Thyroid gland (tissue), 4 donors: Measurements from ENCODE around the gene PRKAG1. TPM values are rescaled to one million over a fixed set of nuclear protein-coding genes. Genes with fewer than 3 reads are reported as not detected.
A peak's percentile ranks its signal among the peaks of the same experiment; 100 is the strongest.

Experiments
- DNase-seq, 2 donors: peaks; one replicate each; pipeline ENCODE4 v3.0.0-alpha.2; 2019
- H3K27ac ChIP-seq, 3 donors: fragments of 200-600 bp; sonication (generic); 1 replicate in 2 of 3; 2 replicates in 1 of 3; pipeline ENCODE4 v1.5.1; 2016 to 2019; ENCODE audit warnings: mild to moderate bottlenecking in 1 of 3, moderate library complexity in 1 of 3
- H3K27me3 ChIP-seq: fragments of 200-600 bp; sonication (generic); one replicate; pipeline ENCODE4 v1.5.1; 2019
- H3K36me3 ChIP-seq, 2 donors: fragments of 200-600 bp; sonication (generic); one replicate each; pipeline ENCODE4 v1.5.1; 2016 to 2019
- H3K4me1 ChIP-seq, 2 donors: fragments of 200-600 bp; sonication (generic); one replicate each; pipeline ENCODE4 v1.5.1; 2017 to 2019
- H3K4me3 ChIP-seq, 3 donors: fragments of 200-600 bp; sonication (generic); replicated peaks in 1 of 3; 1 replicate in 2 of 3; 2 replicates in 1 of 3; pipeline ENCODE4 v1.5.1; 2016; ENCODE audit warnings: mild to moderate bottlenecking in 1 of 3
- H3K9me3 ChIP-seq: fragments of 200-600 bp; sonication (generic); one replicate; pipeline ENCODE4 v1.5.1; 2017
- CTCF ChIP-seq, 6 experiments: fragments of 200-600 bp in 3 of 6; fragments of 450-650 bp in 3 of 6; sonication (generic) in 3 of 6; IDR thresholded peaks; one replicate each; pipeline ENCODE4 v1.5.1; 2016 to 2019; ENCODE audit warnings: antibody characterized with exemption in 6 of 6, mild to moderate bottlenecking in 2 of 6, inconsistent platforms in 1 of 6, moderate library complexity in 1 of 6
- POLR2A ChIP-seq, 2 donors: fragments of 450-650 bp; IDR thresholded peaks; one replicate each; pipeline ENCODE4 v1.6.1; 2017; ENCODE audit warnings: antibody characterized with exemption in 2 of 2, mild to moderate bottlenecking in 2 of 2, moderate library complexity in 1 of 2
- WGBS, 2 donors: methylation state at CpG; one replicate each; pipeline ENCODE4 v1.1.5; 2017; 5-methylcytosine and 5-hydroxymethylcytosine counted together
- intact Hi-C: fragments of 100-400 bp; cut with DNase I; formaldehyde crosslinking; loops from one replicate; pipeline ENCODE4 v1.15.1; 2023
- total RNA-seq, 4 donors: library from RNA; depleted of rRNA; stranded (reverse); fragments of >200 nt; gene quantifications; one replicate each; pipeline ENCODE4 v1.2.3, GENCODE V29; 2016

The PRKAG1 gene
- total RNA-seq, 4 donors from 2014 or later = 50.3 to 68.1 (median 59.9) TPM

GRCh38 chr12:48980953-48981756 lies 37.4 kb downstream of the PRKAG1 start:
- Histone ChIP-seq H3K4me3 (peak overlapping the region in 1 of 3 donors; percentile 12), H3K27me3 (peaks cover 34% of the 10 kb centered on the region), H3K36me3 (no peaks in the 10 kb centered on the region), H3K27ac (no peak overlapping the region), H3K9me3 (no peaks in the 10 kb centered on the region), H3K4me1 (peaks cover 37 to 42% of the 10 kb centered on the region in 2 donors)
- peak in 1 of 2 donors; percentile 31 for DNase-seq
- TF ChIP-seq POLR2A (IDR thresholded peaks at IDR 0.05) (no peak), CTCF (IDR thresholded peaks at IDR 0.05) (peak in 1 of 6 experiments; percentile 12)
- intact Hi-C loops = no loop called here
- WGBS, 2 donors = 5 to 6% methylated on average over 25 to 26 of the region's 91 CpGs

GRCh38 chr12:48980389-48980952 lies 38.1 kb downstream of the PRKAG1 start:
- no peaks in the 10 kb centered on the region for H3K9me3 ChIP-seq
- no peaks in the 10 kb centered on the region for H3K36me3 ChIP-seq
- H3K4me3 ChIP-seq = peak overlapping the region in 1 of 3 donors; percentile 13
- H3K27ac ChIP-seq = no peak overlapping the region
- TF ChIP-seq CTCF (IDR thresholded peaks at IDR 0.05) (no peak), POLR2A (IDR thresholded peaks at IDR 0.05) (no peak)
- H3K27me3 ChIP-seq = peaks cover 34% of the 10 kb centered on the region
- no peak for DNase-seq
- H3K4me1 ChIP-seq = peaks cover 37 to 42% of the 10 kb centered on the region in 2 donors
- intact Hi-C loops = no loop called here
- WGBS, 2 donors = 3 to 4% methylated on average over 12 to 46 of the region's 46 CpGs

- no peak for DNase-seq
- peaks cover 37 to 42% of the 10 kb centered on the region in 2 donors for H3K4me1 ChIP-seq
- intact Hi-C loops = loop anchor here (5.0 kb wide), 1 partner anchor 42 kb away; no protein-coding TSS in a partner anchor
- no peak for TF ChIP-seq POLR2A (IDR thresholded peaks at IDR 0.05)
- TF ChIP-seq CTCF (IDR thresholded peaks at IDR 0.05) = no peak
- H3K4me3 ChIP-seq = peak overlapping the region in 1 of 3 donors; percentile 13
- H3K9me3 ChIP-seq = no peaks in the 10 kb centered on the region
- WGBS, 2 donors = 1 to 2% methylated on average over 17 to 31 of the region's 55 CpGs
- no peak overlapping the region for H3K27ac ChIP-seq
- no peaks in the 10 kb centered on the region for H3K36me3 ChIP-seq
- peaks cover 34% of the 10 kb centered on the region for H3K27me3 ChIP-seq
Observed at GRCh38 chr12:48979602-48980388, 38.8 kb downstream of the PRKAG1 start.

- Histone ChIP-seq H3K9me3 (no peaks in the 10 kb centered on the region), H3K27ac (no peak overlapping the region), H3K27me3 (peaks cover 39% of the 10 kb centered on the region), H3K4me3 (peak overlapping the region in 1 of 3 donors; percentile 17), H3K36me3 (no peaks in the 10 kb centered on the region), H3K4me1 (peaks cover 37 to 42% of the 10 kb centered on the region in 2 donors)
- TF ChIP-seq CTCF (IDR thresholded peaks at IDR 0.05) (no peak), POLR2A (IDR thresholded peaks at IDR 0.05) (no peak)
- DNase-seq = no peak
- intact Hi-C loops = loop anchor here (5.0 kb wide), 1 partner anchor 42 kb away; no protein-coding TSS in a partner anchor
- WGBS, 2 donors = 2 to 5% methylated on average over 24 to 28 of the region's 45 CpGs
Observed at GRCh38 chr12:48978741-48979601, 39.6 kb downstream of the PRKAG1 start.
